IMR-90 (cell line): ENCODE measurements around the gene CITED4. TPM values are rescaled to one million over a fixed set of nuclear protein-coding genes. Genes with fewer than 3 reads are reported as not detected.

Experiments
- ATAC-seq: fragments of 200-7000 bp; cut with Tn5 transposase; 2 replicates; pipeline ENCODE4 v1.9.1; 2020; ENCODE audit warnings: low read depth, mild to moderate bottlenecking, moderate library complexity
- BruUV-seq: library from RNA; stranded (reverse); fragments of 400-500 nt; replicated peaks from 2 replicates; lab custom pipeline; 2021; lab: Mats Ljungman, UMichigan
- CTCF ChIA-PET: fragments of 300-600 bp; formaldehyde crosslinking; extraction: SDS; loops from one replicate; lab custom pipeline; 2021; ENCODE audit warnings: antibody characterized with exemption; lab: Yijun Ruan, JAX
- POLR2A ChIA-PET: fragments of 300-600 bp; sonication (Branson Sonifier 250); formaldehyde crosslinking; loops from one replicate; lab custom pipeline; 2022; ENCODE audit warnings: antibody characterized with exemption; ENCODE audit not compliant: unreplicated experiment; lab: Charles Lee
- DNase-seq: peaks from one replicate; pipeline ENCODE4 v3.0.0; 2013
- H2AFZ ChIP-seq: replicated peaks from 2 replicates; pipeline ENCODE3; 2013; ENCODE audit warnings: low read length, mild to moderate bottlenecking; ENCODE audit not compliant: poor library complexity
- H2AK5ac ChIP-seq: 2 replicates; pipeline ENCODE4 v1.6.1; 2013; ENCODE audit warnings: low read depth, low read length, inconsistent platforms
- H2AK9ac ChIP-seq: replicated peaks from 2 replicates; pipeline ENCODE3; 2013; ENCODE audit warnings: mild to moderate bottlenecking, low read depth, low read length, moderate library complexity; ENCODE audit not compliant: poor library complexity
- H2BK120ac ChIP-seq: 2 replicates; pipeline ENCODE4 v1.6.1; 2013; ENCODE audit warnings: low read depth, low read length, inconsistent platforms
- H2BK15ac ChIP-seq: 3 replicates; pipeline ENCODE4 v1.6.1; 2013; ENCODE audit warnings: low read depth, low read length, inconsistent platforms
- H2BK20ac ChIP-seq: 2 replicates; pipeline ENCODE4 v1.6.1; 2013; ENCODE audit warnings: low read depth, mild to moderate bottlenecking, inconsistent platforms, low read length, moderate library complexity
- H2BK5ac ChIP-seq: 2 replicates; pipeline ENCODE4 v1.6.1; 2013; ENCODE audit warnings: mild to moderate bottlenecking, low read depth, low read length, inconsistent platforms; ENCODE audit not compliant: poor library complexity, severe bottlenecking
- H3K14ac ChIP-seq: replicated peaks from 2 replicates; pipeline ENCODE4 v1.6.1; 2013; ENCODE audit warnings: low read depth, low read length, inconsistent platforms
- H3K18ac ChIP-seq: 2 replicates; pipeline ENCODE4 v1.6.1; 2013; ENCODE audit warnings: low read depth, low read length, control low read depth
- H3K23ac ChIP-seq: 2 replicates; pipeline ENCODE4 v1.6.1; 2013; ENCODE audit warnings: low read depth, low read length, inconsistent platforms
- H3K27ac ChIP-seq: 2 replicates; pipeline ENCODE4 v1.5.1; 2013; ENCODE audit warnings: mild to moderate bottlenecking, control low read depth, low read length; ENCODE audit not compliant: insufficient read depth
- H3K27me3 ChIP-seq: 2 replicates; pipeline ENCODE4 v1.6.1; 2013; ENCODE audit warnings: low read length; ENCODE audit not compliant: control insufficient read depth, insufficient read depth
- H3K36me3 ChIP-seq: 2 replicates; pipeline ENCODE4 v1.6.1; 2013; ENCODE audit warnings: low read length, mixed read lengths; ENCODE audit not compliant: control insufficient read depth, insufficient read depth
- H3K4ac ChIP-seq: 2 replicates; pipeline ENCODE4 v1.6.1; 2013; ENCODE audit warnings: low read depth, low read length, inconsistent platforms
- H3K4me1 ChIP-seq: 2 replicates; pipeline ENCODE4 v1.6.1; 2013; ENCODE audit warnings: low read length, mixed read lengths; ENCODE audit not compliant: control insufficient read depth, insufficient read depth
- H3K4me2 ChIP-seq: 2 replicates; pipeline ENCODE4 v1.6.1; 2013; ENCODE audit warnings: low read depth, mild to moderate bottlenecking, control low read depth, low read length, moderate library complexity
- H3K4me3 ChIP-seq: 2 replicates; pipeline ENCODE4 v1.5.1; 2013; ENCODE audit warnings: low read depth, mild to moderate bottlenecking, control low read depth, low read length, moderate library complexity; ENCODE audit not compliant: insufficient read depth
- H3K56ac ChIP-seq: 2 replicates; pipeline ENCODE4 v1.6.1; 2013; ENCODE audit warnings: low read length, inconsistent platforms; ENCODE audit not compliant: insufficient read depth; ENCODE audit errors: extremely low read depth
- H3K79me1 ChIP-seq, 2 experiments: 2 replicates each; pipeline ENCODE4 v1.6.1; 2013; ENCODE audit warnings: low read length in 2 of 2, inconsistent platforms in 1 of 2, low read depth in 1 of 2
- H3K9ac ChIP-seq: 2 replicates; pipeline ENCODE4 v1.6.1; 2013; ENCODE audit warnings: low read depth, low read length, control low read depth
- H3K9me1 ChIP-seq: 2 replicates; pipeline ENCODE4 v1.6.1; 2013; ENCODE audit warnings: low read length, inconsistent platforms; ENCODE audit not compliant: insufficient read depth
- H3K9me3 ChIP-seq: 2 replicates; pipeline ENCODE4 v1.6.1; 2013; ENCODE audit warnings: low read length; ENCODE audit not compliant: control insufficient read depth, insufficient read depth
- H4K20me1 ChIP-seq: 2 replicates; pipeline ENCODE4 v1.6.1; 2013; ENCODE audit warnings: low read length, inconsistent platforms; ENCODE audit not compliant: insufficient read depth
- H4K5ac ChIP-seq: 2 replicates; pipeline ENCODE4 v1.6.1; 2013; ENCODE audit warnings: mild to moderate bottlenecking, low read depth, low read length, control low read depth
- H4K8ac ChIP-seq, 2 experiments: 2 replicates each; pipeline ENCODE4 v1.6.1; 2013; ENCODE audit warnings: low read depth in 2 of 2, low read length in 2 of 2, control low read depth in 1 of 2, inconsistent platforms in 1 of 2
- H4K91ac ChIP-seq: 2 replicates; pipeline ENCODE4 v1.6.1; 2013; ENCODE audit warnings: low read depth, low read length, inconsistent platforms; ENCODE audit not compliant: insufficient read depth
- BHLHE40 ChIP-seq: fragments of 150-350 bp; IDR thresholded peaks from 2 replicates; pipeline ENCODE4 v1.6.1; 2016; ENCODE audit warnings: mild to moderate bottlenecking, low read depth, low read length
- CEBPB ChIP-seq: IDR thresholded peaks from 2 replicates; pipeline ENCODE4 v1.6.1; 2012; ENCODE audit warnings: low read depth, low read length, improper control_type of control experiment
- CHD1 ChIP-seq: IDR thresholded peaks from 2 replicates; pipeline ENCODE4 v1.6.1; 2012; ENCODE audit warnings: low read depth, low read length, improper control_type of control experiment
- FOS ChIP-seq: fragments of 150-350 bp; IDR thresholded peaks from 2 replicates; pipeline ENCODE4 v1.6.1; 2016; ENCODE audit warnings: low read depth, low read length
- MAFK ChIP-seq: IDR thresholded peaks from 2 replicates; pipeline ENCODE4 v1.6.1; 2012; ENCODE audit warnings: low read depth, low read length, improper control_type of control experiment
- MAZ ChIP-seq: IDR thresholded peaks from 2 replicates; pipeline ENCODE4 v1.6.1; 2012; ENCODE audit warnings: low read depth, mild to moderate bottlenecking, low read length, improper control_type of control experiment, moderate library complexity, borderline replicate concordance
- MXI1 ChIP-seq: IDR thresholded peaks from 2 replicates; pipeline ENCODE4 v1.6.1; 2012; ENCODE audit warnings: low read depth, mild to moderate bottlenecking, low read length, moderate library complexity, borderline replicate concordance
- NFE2L2 ChIP-seq: fragments of 150-350 bp; IDR thresholded peaks from 2 replicates; pipeline ENCODE4 v1.6.1; 2016; ENCODE audit warnings: low read depth, mild to moderate bottlenecking, low read length
- POLR2A ChIP-seq: IDR thresholded peaks from 2 replicates; pipeline ENCODE4 v1.6.1; 2012; ENCODE audit warnings: mild to moderate bottlenecking, low read depth, low read length
- RAD21 ChIP-seq: IDR thresholded peaks from 2 replicates; pipeline ENCODE4 v1.6.1; 2012; ENCODE audit warnings: low read length, improper control_type of control experiment
- RCOR1 ChIP-seq: IDR thresholded peaks from 2 replicates; pipeline ENCODE4 v1.6.1; 2012; ENCODE audit warnings: mild to moderate bottlenecking, low read length, improper control_type of control experiment; ENCODE audit not compliant: insufficient replicate concordance
- RFX5 ChIP-seq: IDR thresholded peaks from 2 replicates; pipeline ENCODE4 v1.8.0; 2012; ENCODE audit warnings: low read depth, mild to moderate bottlenecking, low read length, moderate library complexity
- SMC3 ChIP-seq: fragments of 150-350 bp; IDR thresholded peaks from 2 replicates; pipeline ENCODE4 v1.6.1; 2016; ENCODE audit warnings: low read depth, mild to moderate bottlenecking, antibody characterized with exemption, low read length, moderate library complexity
- USF2 ChIP-seq: fragments of 150-350 bp; IDR thresholded peaks from 2 replicates; pipeline ENCODE4 v1.6.1; 2017; ENCODE audit warnings: mild to moderate bottlenecking, antibody characterized with exemption, low read length, low read depth
- WGBS, 2 experiments: methylation state at CpG; one replicate each; pipeline versions ENCODE4 v1.1.5 to v1.1.7; 2013; ENCODE audit warnings: missing lambda C conversion rate in 2 of 2; ENCODE audit not compliant: insufficient read length in 1 of 2; ENCODE audit errors: extremely low coverage in 2 of 2; 5-methylcytosine and 5-hydroxymethylcytosine counted together
- dilution Hi-C: fragments of 300-500 bp; cut with HindIII; formaldehyde crosslinking; loops from one replicate; pipeline ENCODE4 v1.14.3; 2018; ENCODE audit warnings: low sequenced_read_pairs; ENCODE audit not compliant: unreplicated experiment
- in situ Hi-C: fragments of 300-500 bp; cut with MboI; formaldehyde crosslinking; loops from 3 replicates; pipeline ENCODE4 v1.14.3; 2019; ENCODE audit warnings: low sequenced_read_pairs, inconsistent platforms, mixed read lengths
- intact Hi-C: fragments of 100-400 bp; cut with micrococcal nuclease; formaldehyde crosslinking; loops from 2 replicates; pipeline ENCODE4 v1.10.0; 2022
- polyA plus RNA-seq, 3 experiments: library from polyadenylated mRNA; depleted of rRNA; stranded (reverse); fragments of >200 nt; gene quantifications; 2 replicates each; pipeline ENCODE4 v1.2.3, GENCODE V29; 2012; ENCODE audit warnings: low replicate concordance in 1 of 3
- total RNA-seq: library from RNA; depleted of rRNA; stranded (reverse); fragments of >200 nt; gene quantifications from 2 replicates; pipeline ENCODE4 v1.2.3, GENCODE V29; 2012
- TF ChIP-seq, protein P1 (sequence below): conservative IDR thresholded peaks from 2 replicates; pipeline ENCODE4 v1.5.1; 2012; ENCODE audit warnings: mild to moderate bottlenecking, low read depth, low read length, improper control_type of control experiment
- TF ChIP-seq, protein P2 (sequence below): fragments of 150-350 bp; IDR thresholded peaks from 2 replicates; pipeline ENCODE4 v1.6.1; 2016; ENCODE audit warnings: low read depth, mild to moderate bottlenecking, low read length, moderate library complexity, borderline replicate concordance

CITED4 gene
- total and polyA plus RNA-seq, 2 of the 4 experiments (the other 2 are of a cell fraction): under 0.01 to 1.6 TPM

GRCh38 chr1:40905061-40905460 is 42.9 kb upstream of the CITED4 start:
- no TSS peak for BruUV-seq
- Histone ChIP-seq H3K36me3 (no peaks in the 10 kb centered on the region), H3K4me3 (no peak overlapping the region), H3K27ac (no peak overlapping the region), H3K9ac (no peak overlapping the region), H3K23ac (no peak overlapping the region), H2AFZ (no peak overlapping the region), H2BK20ac (no peak overlapping the region), H3K4me1 (peaks cover 8% of the 10 kb centered on the region), H3K27me3 (no peaks in the 10 kb centered on the region), H2AK5ac (no peak overlapping the region), H3K18ac (no peak overlapping the region), H2BK15ac (no peak overlapping the region), H3K56ac (no peak overlapping the region), H3K9me3 (no peaks in the 10 kb centered on the region), H3K9me1 (peaks cover 8% of the 10 kb centered on the region), H3K14ac (no peak overlapping the region), H2BK120ac (no peak overlapping the region), H2BK5ac (no peak overlapping the region), H4K5ac (no peak overlapping the region), H3K4me2 (no peak overlapping the region), H3K4ac (no peak overlapping the region), H4K20me1 (no peaks in the 10 kb centered on the region), H2AK9ac (no peak overlapping the region), H4K8ac (no peak overlapping the region), H3K79me1 (no peaks in the 10 kb centered on the region), H4K91ac (no peak overlapping the region)
- TF ChIP-seq NFE2L2 (no peak), CHD1 (no peak), POLR2A (no peak), RAD21 (no peak), BHLHE40 (no peak), FOS (no peak), USF2 (no peak), RCOR1 (no peak), CEBPB (no peak), MAFK (no peak), RFX5 (no peak), MXI1 (no peak), MAZ (no peak), SMC3 (no peak)
- TF ChIP-seq, protein P1, sequence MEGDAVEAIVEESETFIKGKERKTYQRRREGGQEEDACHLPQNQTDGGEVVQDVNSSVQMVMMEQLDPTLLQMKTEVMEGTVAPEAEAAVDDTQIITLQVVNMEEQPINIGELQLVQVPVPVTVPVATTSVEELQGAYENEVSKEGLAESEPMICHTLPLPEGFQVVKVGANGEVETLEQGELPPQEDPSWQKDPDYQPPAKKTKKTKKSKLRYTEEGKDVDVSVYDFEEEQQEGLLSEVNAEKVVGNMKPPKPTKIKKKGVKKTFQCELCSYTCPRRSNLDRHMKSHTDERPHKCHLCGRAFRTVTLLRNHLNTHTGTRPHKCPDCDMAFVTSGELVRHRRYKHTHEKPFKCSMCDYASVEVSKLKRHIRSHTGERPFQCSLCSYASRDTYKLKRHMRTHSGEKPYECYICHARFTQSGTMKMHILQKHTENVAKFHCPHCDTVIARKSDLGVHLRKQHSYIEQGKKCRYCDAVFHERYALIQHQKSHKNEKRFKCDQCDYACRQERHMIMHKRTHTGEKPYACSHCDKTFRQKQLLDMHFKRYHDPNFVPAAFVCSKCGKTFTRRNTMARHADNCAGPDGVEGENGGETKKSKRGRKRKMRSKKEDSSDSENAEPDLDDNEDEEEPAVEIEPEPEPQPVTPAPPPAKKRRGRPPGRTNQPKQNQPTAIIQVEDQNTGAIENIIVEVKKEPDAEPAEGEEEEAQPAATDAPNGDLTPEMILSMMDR: no peak
- TF ChIP-seq, protein P2, sequence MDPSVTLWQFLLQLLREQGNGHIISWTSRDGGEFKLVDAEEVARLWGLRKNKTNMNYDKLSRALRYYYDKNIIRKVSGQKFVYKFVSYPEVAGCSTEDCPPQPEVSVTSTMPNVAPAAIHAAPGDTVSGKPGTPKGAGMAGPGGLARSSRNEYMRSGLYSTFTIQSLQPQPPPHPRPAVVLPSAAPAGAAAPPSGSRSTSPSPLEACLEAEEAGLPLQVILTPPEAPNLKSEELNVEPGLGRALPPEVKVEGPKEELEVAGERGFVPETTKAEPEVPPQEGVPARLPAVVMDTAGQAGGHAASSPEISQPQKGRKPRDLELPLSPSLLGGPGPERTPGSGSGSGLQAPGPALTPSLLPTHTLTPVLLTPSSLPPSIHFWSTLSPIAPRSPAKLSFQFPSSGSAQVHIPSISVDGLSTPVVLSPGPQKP: no peak
- intact Hi-C loops: no loop called here
- ATAC-seq (no peak), DNase-seq (no peak)
- WGBS, 2 experiments: no CpG with 5 or more reads among the region's 4 CpGs
- ChIA-PET CTCF (no interaction called here), POLR2A (no interaction called here)
- dilution Hi-C loops: no loop called here
- in situ Hi-C loops: no loop called here
